GM04504 (cell line): ENCODE measurements around the gene CDC42SE2.
A peak's percentile ranks its signal among the peaks of the same experiment; 100 is the strongest.
"Not testable (repeated sequence)": the region's sequence is repeated elsewhere in the genome, so short reads cannot be mapped to it uniquely, and the experiment has no call there.

Experiments used
- DNase-seq: peaks from one replicate; pipeline ENCODE4 v3.0.0-alpha.2; 2012; ENCODE audit warnings: low read depth

Gene CDC42SE2

DNA sequence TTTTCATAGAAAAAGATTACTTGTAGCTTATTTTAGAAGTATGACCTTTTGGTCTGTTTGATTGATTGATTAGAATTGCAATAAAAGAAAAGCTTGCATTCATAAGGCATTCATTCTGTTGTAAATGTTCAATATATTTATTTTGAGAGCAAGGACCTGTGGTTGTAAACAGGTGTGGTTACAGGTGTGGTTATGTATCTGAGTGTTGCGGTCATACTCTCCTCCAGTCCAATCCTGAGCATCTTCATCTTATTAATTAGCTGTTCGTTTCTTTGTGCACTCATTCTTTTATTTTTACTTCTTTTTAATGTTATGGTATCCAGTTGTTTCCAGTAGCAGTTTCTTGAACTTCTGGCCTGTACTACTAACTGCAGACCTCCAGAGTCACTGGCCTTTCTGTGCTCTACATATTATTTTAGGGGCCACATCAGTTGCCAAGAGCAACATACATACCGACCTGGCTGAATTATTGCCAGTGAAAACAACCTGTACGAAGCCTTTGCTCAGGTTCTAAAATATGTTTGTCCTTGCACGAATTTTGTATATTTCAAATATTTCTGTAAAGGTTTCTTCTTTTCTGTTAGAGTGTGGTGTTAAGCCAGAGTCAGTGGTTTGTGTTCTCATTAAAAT, 128.7 kb downstream of the CDC42SE2 start:
- no peak for DNase-seq

DNA sequence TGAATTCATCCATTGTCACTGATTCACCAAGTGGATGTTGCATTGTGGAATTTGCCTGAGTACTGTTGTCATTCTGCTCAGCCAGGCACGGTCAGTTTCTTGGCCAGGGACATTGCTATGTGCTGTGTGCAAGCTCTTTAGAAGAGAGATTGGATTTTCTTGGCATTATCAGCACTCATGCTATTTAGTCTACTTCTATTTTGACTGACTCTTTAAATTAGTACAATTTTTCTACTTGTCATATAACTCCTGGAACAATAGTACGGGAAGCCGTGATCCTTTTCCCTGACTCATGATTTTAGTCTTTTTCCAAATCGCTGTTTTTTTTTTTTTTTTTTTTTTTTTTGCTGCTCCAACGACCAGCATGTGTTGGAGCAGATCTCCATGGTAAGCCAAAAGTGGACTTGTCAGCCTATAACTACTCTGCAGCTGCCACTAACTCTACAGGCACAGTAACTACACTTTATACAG, 129.7 kb downstream of the CDC42SE2 start:
- no peak for DNase-seq

DNA sequence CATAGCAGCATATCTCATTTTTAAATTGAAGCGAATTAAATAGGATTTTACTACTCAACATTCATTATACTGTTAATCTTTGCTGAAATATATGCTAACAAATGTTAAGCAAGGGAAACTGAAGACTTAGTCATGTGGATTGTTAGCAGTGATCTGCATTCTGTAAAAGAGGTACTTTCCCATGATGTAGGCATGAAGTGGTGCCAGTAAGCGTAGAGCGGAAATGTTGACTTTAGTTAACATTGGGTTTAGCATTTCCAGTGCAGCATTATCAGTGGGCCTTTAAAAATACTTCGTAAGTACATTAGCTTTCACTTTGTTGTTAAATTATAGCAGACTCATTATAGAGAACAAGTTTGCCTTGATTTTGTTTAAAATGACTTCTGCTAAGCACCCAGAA, 130.3 kb downstream of the CDC42SE2 start:
- DNase-seq: no peak

DNA sequence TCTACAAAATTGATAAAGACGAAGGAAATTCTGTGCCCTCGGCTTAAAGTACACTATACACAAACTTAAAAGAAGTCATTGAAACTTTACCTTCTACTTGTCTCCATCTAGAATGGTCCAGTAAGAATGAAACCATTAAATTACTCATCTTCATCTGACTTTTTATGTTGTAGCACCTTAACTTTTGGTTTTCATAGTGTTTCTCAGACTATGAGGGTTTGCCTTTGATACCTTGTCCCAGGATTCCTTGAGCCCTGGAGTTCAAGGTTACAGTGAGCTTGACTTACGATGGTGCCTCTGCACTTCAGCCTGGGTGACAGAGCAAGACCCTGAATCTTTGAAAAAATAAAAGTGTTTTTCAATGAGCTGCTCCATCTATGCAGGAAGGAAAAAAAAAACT, 132.2 kb downstream of the CDC42SE2 start:
- DNase-seq: no peak

DNA sequence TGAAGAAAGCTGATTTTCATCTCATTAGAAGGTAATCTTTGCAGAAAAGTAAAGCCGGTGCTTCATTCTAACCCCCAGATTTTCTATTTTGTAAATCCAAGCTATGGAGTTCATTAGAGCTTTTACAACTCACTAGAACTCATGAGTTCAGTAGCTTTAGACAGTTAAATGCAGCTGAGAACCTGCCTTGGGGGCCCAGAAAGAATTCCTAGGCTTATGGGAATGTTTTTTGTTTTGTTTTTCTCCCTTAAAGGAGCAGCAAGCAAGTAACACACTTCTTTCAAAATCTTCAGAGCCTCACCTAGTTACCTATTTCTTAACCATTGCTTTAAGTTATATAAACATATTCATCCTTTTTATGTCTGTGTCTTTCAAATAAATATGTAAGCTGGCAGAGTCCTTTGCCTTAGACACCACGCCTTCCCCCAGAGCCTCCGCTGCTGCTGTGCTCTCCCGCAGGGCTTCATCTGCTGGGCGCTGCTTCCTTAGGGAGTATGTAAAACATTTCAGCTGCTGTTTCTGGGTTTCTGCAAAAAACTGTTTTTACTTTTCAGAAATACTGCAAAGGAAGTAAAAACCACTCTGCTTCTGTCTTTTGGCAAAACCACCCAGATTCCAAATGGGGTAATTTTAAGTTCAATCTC, 132.9 kb downstream of the CDC42SE2 start:
- no peak for DNase-seq

DNA sequence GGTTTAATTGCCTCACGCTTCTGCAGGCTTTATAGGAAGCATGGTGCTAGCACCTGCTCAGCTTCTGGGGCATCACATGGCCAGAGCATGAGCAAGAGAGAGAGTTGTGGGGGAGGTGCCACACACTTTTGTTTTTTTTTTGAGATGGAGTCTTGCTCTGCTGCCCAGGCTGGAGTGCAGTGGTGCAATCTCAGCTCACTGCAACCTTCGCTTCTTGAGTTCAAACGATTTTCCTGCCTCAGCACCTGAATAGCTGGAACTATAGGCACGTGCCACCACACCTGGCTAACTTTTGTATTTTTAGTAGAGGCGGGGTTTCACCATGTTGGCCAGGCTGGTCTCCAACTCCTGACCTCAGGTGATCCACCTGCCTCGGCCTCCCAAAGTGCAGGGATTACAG, 135.2 kb downstream of the CDC42SE2 start:
- not testable (repeated sequence) for DNase-seq

DNA sequence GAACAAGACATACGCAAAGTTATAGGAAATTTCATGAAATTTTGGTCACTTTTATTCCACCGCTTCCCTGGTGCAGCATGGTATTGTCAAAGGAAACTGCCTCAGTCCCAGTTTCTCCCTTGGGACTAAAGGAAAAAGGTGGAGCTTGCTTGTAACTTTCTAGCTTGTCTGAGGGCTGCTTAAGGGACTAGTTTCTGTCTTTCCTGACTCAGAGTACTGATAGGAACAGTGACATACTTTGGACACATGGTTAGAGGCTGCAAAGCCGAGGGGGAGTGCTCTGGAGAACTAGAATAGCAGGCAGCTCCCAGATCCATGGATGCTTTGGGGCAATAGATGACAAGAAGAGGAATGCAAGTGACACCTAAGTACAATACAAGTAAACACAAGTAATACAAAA, 136.7 kb downstream of the CDC42SE2 start:
- DNase-seq: no peak

DNA sequence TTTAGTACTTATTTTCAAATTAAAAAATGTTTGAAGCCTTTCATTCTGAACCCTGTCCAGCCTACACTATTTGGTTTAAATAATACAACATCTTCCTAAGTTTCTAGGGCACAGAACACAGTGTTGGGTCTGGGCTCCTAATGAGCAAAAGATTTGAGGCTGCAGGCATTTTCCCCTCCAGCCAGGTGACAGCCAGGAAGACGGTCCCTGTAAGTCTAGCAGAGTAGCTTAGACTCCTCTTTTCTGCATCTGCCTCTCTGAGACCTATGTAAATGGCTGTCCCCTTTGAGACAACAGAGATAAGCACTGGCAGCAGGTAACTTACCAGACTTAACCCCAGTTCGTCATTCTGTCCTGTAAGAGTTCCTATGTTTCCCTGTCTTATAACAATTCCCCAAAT, 141.8 kb downstream of the CDC42SE2 start:
- DNase-seq: no peak

DNA sequence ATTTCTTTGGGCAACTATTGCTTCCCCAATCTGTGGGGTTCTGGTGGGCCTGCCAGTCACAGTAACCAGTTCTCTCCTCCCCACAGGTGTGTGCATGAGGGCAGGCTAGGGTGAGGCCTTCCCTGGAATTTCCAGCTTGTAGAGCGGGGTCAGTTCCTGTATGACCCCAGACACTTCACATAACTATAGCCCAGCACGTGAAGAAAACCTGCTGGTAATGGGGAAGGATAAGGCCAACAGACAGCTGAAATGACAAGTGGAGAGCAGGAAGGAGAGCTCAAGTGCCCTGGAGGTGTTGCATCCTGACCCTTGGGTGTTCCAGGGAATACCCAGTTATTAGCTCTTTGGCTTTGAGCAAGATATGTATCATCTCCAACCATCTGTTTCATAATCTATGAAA, 142.2 kb downstream of the CDC42SE2 start:
- DNase-seq: no peak

DNA sequence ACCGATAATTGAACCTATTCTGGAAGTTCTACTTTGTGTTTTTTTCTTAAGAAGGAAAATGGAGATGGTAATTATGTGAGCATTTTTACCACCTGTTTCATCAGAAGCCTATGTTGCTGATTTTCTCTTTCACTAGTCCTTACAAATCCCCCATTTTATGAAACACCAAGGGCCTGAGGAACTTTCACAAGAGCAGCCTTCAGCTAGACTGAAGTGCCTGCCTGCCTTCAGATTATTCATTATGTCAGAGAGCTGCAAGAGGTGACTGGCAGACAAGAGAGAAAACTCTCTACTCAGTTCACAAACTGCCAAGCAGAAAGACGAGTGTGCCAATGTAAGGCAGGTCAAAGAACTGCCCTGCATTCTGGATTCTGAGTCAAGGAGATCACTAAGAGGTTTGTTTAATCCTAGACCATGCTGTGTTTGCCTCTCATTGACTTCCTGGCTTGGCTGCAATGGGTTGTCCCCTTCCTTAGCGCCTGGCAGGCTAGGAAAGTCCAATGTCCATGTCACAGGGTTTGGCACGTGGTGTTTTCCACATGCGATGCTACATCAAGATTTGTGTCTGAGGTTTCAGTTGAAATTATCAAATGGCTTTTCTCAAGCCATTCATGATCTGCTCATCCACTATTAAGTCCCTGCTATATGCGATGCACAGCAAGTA, 143.3 kb downstream of the CDC42SE2 start:
- DNase-seq: no peak

DNA sequence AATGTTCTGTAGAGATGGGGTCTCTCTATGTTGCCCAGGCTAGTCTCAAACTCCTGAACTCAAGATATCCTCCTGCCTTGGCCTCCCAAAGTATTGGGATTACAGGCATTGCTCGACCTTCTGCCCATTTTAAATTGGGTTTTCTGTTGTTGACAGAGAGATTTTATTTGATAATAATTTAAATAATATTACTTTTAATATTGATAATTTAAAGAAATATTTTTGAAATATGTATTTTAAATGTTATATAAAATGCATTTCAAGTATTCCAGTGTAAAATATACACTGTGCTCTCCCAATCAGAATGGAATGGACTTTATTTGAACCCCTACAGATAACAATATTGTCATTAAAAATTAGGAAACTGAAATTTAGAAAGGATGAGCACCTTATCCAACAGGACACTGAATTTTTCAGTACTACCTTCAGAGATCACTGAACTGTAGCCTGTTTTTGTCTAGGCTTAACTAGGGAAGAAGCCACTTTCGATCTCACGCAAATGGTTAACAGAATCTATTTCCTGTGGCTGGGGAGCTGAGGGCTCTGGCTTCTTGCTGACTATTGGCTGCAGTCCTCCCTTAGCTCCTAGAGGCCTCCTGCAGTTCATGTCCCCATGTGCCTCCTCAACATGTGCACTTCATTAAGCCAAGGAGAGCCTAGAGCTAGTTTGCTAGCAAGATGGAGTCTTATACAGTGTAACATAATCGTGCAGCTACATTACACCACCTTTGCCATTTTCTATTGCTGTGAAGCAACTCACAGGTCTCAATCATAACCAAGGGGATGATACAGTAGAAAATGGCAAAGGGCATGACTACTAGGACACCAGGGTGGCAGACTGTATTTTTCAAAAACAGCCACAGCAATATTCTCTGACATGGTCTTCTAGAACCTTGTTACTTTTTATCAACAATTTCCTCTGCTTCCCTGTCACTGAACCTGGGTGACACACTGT, 150.0 kb downstream of the CDC42SE2 start:
- no peak for DNase-seq

DNA sequence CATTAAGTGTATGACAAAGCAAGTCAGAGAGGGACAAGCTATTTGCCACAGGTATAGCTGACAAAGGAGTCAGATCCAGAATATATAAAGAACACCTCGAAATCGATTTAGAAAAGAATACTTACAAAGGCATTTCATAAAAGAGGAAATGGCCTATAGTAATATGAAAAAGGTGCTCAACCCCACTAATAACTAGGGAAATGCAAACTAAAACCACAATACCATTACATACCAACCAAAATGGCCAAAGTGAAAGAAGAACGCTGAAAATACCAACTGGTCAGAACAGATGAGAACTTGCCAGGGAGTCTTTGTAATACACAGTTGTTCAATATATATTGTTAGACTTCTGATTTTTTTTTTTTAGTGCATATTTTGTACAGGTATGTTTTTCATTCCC, 152.9 kb downstream of the CDC42SE2 start:
- no peak for DNase-seq

DNA sequence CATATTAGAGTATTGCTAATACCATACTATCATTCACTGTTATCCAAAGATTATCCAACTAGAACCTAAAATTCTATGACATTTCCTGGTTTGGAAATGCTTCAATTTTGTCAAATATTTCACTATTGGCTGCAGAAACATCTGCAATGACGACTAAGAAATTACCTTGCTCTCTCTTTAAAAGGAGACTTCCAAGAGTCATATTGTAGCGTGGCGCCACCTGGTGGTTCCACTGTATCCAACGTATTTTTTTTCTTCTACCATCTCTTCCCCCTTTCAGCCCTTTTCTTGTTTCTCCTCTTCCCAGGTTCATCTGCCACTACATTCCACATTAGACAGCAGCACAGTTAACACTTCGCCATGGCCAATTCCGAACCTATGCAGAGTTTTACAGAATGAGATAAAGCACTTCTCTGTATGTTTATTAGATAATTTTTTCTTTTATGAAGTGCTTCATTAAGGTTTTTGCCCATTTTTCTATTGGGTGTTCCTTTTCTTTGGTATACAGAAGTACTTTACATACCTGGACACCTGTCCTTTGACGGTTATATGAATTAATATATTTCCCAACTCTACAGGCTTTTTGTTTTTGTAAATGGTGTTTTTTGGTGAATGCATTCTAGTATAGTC, 153.5 kb downstream of the CDC42SE2 start:
- peak; percentile 28 for DNase-seq

DNA sequence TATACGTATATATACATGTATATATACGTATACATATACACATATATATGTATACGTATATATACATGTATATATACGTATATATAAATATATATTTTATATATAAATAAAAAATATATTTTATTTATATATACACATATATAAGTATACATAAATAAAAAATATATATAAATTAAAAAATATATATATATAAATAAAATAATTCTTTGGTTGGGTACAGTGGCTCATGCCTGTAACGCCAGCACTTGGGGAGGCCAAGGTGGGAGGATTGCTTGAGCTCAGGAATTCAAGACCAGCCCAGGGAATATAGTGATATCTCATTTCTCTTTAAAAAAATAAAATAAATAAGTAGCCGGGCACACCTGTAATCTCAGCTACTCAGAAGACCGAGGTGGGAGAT, 155.0 kb downstream of the CDC42SE2 start:
- DNase-seq: no peak

DNA sequence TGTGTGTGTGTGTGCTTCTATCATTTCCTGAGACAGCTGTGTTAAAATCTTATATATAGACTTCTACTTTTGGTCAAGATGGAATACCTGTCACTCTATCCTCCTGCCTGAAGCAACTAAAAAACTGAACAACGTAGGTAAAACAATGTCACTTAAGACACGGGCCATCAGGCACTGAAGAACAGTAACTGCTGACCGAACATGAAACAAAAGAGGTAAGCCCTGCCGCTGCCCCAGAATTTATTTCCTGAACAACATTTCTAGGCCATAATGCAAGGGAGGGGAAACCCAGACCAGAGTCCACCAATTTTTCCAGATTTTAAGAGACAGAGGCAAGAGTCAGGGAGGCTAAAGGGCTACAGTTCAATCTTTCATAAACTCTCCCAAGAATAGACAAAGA, 156.0 kb downstream of the CDC42SE2 start:
- no peak for DNase-seq

DNA sequence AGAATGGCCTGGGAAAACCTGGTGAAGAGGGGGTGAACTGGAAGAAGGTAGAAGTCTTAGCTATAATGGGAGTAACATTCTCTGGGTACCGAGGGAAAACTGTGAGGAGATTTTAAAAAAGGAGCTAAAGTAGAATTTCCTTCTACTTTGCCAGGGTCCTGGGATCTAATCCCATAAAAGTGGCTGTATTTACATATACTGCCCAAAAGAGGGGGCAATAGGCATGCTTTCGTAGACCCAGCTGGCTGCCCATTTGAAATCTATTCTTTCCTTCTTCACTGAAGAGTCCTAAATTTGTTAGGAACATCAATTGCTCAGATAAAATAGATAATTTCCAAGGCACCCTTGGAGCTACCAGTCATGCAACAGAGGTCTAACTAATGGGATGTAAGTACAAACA, 159.2 kb downstream of the CDC42SE2 start:
- no peak for DNase-seq

DNA sequence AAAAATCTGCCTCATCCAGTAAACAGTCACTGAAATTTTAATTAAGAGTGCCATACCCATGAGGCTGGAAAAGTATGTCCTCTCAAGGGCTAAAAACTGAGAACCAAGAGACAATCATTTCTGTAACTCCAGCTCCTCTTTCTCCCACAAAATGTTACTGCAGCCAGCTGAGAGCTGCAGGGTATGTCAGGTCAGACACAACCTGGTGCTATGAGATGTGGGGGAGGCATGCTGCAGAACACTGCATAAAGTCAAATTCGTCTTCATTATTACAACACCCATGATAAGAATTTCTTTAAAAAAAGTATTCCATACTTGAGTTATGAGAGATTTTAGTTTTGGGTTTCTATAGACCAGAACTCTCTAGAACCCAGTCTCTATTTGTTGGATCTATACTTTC, 162.2 kb downstream of the CDC42SE2 start:
- no peak for DNase-seq

DNA sequence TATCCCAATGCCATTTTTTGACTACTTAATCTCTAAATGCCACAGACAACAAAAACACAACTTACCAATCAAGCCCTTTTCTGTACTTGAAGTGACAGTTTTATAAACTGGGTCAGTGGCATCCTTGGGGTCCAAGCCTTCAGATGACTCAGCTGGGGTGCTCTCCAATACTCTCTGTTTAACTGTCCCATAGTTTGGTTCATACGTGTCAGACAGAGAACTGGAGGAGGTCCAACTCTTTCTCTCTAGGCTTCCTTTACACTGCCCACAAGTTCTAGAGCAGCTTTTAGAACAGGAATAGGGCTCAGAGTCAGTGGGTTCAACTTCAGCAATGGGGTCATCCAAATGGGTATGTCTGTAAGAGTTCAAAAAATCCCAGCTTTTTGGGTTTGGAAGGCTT, 166.9 kb downstream of the CDC42SE2 start:
- peak; percentile 7 for DNase-seq

DNA sequence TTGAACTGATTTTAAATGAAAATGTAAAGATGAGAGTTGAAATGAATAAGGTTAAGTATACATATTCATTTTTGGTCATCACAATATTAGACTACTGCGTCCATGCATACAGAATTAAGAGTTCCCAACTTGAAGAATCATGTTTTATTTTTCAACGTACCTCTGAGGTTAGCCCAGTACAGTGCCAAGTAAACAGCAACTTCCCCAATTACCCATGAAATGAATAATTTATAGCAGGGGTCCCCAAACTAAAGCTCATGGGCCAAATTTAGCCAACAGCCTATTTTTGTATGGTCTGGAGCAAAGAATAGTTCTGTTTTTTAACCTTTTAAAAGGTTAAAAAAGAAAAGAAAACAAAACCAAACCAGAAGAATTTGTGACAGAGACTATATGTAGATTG, 167.9 kb downstream of the CDC42SE2 start:
- no peak for DNase-seq

DNA sequence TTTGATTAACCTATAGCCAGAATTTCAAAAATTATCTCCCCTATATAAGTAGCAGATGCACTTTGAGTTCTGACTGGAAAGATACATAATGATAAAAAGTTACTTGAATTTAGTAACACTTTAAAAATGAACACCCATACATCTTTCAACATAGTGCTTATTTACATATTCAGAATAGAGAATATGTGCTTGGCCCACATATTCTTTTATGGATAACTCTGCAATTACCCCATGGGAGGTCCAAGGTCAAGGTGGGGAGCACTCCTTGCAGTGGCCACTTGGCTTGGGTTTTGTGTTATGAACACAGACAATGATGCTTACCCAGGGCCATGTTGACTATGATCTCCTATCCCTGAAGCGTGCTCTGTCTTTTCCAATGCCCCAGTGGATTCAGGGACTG, 169.3 kb downstream of the CDC42SE2 start:
- no peak for DNase-seq

DNA sequence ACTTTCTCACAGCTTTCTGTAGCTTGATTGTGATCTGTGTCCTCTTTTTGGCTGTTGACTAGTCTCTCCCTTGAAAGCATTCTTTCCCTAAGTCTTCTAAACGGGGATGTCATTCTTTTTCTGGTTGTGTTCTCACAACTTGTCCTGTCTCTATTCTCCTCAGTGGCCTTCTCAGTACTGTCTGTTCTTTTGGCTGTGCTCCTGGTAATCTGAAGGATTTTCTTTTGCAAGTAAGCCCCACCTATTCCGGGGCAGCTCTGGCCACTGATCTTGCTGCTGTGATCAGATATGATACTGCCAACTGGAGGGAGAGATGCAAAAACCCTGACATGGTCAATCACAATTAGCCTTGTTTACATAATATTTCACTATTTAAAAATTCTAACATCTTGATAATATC, 172.2 kb downstream of the CDC42SE2 start:
- DNase-seq: no peak

DNA sequence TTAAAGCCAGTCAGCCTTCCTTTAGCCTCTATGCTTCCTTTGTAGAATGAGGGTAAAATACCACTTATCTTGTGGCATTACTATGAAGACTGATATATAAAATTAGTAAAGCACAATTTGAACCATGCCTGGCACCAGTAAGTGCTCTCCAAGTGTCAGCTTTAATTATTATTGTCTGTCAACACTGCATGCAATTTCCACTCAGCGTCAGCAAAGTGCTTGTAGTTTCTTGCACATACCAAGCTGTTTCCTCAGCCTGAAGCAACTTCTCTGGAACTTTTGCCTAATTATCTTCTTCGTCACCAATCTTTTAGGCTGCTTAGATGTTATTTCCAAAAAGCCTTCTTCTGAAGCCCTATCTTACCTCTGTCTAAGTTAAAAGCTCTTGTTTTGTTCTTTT, 177.3 kb downstream of the CDC42SE2 start:
- DNase-seq: no peak
